NCI-H226 (cell line): Measurements from ENCODE around the gene CBX8.

ENCODE experiments used
- DNase-seq: peaks from one replicate; pipeline ENCODE4 v3.0.0-alpha.2; 2015

CBX8 gene

DNA sequence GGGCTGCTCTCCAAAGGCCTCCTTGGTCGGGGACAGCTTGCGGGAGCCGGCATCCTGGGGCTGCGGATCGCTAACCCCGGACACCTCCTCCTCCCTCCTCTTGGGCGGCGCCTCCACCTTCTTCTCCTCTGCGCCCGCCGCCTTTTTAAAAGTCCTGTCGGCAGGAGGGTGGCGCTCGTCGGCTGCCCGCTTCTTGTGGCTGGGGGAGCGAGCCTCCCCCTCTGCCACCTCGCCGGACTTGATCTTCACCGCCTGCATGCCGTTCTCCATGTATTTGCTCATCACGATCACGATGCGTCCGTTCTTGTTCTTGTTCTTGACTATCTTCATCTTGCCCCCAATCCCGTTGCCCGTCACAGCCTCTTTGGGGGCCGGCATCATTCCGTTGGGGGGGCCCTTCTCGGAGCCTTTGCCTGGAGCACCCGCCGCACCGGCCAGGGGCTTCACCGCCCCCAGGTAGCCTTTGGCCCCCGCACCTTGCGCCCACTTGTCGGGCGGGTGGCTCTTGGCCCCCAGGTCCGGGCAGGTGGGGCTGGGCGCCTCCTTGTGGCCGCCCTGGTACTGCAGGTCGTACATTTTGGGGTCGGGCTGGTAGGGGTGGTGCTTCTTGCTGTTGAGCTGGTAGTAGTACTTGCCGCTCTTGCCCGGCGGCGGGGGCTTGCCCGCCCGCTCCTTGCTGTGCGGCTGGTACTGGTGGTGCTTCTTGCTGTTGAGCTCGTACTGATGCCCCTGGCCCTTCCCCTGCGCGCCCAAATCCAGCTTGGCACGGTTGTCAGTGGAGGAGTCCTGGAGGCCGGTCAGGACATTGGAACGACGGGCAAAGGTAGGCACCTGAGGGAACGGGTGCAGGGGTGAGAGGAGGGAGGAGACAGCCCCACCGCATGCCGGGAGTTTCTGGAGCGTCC is 37.9 kb upstream of the CBX8 start:
- DNase-seq, result no peak

DNA sequence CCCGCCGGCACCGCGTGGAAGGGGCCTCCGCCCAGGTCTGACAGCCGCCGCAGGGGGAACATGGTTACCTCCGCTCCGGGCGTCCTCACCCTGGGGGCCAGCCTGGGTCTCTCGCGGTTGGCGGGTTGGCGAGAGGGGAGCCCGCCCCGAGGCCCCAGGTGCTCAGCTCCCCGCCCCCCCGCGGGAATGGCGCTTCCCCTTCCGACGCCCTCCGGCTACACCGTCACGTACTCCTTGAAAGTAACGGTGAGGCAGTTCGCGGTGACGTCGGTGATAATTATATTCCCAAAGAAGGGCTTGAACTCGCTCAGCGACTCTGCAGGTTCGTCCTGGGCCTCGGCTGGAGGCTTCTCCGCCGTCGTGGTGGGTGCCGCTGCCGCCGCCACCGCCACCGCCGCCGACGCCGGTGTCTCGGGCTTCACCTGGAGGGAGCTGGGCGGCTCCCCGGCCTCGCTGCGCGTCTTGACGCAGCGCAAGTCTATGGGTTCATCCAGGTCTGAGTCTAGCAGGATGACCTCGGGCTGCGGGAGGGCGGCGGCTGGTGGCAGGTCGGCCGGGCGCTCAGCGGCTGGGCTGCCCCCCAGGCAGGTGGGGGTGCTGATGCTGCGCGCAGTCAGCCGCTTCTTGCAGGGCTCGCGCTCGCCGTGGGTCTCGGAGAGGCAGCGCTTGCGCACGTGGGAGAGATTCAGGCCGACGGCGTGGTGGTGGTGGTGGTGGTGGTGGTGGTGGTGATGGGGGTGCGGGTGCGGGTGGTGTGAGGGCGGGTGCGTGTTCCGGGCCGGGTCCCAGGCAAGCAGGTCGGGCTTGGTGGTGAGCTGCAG is 37.1 kb upstream of the CBX8 start:
- no peak for DNase-seq

DNA sequence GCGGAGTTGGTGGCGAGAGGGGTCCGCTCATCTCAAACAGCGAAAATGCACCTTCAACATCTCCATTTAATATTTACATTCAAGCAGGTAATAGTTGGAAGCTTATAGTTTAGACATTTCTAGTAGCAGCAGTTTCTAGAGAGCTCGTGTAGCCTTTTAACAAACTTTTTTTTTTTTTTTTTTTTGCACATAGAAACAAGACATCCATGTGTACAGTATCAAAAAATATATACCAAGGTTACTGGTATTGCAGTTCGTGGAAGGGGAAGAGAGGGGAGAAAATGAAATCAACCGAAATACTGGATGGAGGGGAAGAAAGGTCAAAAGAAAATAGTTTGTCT is 36.2 kb upstream of the CBX8 start:
- DNase-seq, result no peak

DNA sequence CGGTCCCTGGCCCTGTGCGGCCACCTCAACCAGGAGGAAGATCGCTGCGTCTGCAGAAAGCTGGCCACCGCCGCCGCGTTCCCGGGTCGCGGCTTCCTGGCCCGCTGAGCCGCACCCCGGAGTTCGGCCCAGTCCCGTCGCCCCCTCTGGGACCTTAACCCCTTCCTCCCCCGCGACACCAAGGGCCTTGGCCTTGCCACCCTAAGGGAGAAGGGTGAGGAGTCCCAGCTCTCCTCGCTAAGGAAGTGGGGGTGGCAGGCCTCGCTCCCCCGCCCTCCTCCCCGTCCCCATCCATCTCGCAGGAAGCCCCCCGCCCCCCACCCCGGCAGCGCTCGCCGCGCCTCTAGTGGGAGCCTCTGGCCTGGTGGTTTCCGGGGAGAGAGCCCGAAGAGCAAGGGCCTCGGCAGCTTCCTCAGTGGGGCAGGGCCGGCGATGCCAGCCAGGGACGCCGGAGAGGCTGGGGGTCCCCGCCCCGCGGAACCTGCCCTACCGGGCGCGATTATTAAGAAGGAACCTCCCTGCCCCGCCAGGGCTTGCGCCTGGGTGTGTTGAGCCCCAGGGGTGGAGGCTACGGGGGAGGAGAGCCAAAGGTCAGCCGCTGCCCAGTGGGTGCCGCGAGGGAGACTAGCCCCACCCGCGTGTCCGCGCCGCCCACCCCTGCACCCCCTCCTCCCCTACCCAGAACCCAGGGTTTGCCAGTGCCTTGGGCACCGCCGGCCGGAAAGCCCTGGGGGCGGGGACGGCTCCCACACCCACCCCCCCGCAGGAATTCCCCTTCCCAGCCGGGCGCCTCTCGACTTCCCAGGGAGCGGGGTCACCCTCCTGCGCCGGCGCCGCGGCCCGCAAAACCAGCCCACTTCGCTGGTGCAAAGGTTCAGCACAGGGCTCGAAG is 35.6 kb upstream of the CBX8 start:
- DNase-seq, result peak; percentile 84

DNA sequence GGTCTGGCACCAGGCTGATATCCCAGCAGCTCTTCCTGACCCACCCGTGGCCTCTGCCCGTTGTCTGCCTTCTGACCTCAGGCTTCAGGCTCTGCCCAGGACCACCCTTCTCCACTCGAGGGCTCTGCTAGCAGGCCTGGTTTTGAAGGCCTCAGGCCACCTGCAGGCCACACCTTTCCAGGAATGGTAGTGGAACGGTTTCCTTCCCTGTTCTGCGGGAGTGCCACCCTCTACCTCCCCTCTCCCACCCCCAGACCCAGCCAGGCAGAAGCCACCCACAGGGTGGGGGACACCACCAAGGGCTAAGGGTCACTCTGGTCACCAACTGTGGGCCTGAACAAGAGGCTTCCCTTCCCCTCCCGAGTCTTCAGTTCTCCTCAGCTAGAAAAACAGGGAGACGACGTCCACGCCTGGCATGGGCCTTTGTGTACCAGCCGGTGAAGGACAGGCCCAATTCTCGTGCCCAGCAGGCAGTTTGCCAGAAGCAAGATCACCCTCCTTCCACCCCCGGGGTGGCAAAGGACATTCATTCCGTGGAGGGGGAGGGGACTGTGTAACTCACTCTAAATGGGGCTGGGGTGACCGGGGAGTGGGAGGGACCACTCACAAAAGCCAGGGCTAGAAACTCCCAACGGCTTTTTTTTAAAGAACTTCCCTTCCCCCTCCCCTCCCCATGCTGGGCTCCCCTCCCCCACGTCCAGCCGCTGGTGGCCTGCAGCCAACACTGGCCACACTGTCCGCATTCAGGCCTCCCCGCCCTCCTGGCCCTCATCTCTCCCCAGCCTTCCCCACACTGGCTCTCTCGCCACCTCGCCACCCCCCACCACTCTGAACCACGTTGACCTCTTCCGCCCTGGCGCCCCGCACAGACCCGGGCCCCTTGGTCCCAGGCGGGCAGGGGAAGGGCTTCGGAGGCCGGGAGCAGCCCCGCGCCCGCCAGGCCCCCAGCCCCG is 34.7 kb upstream of the CBX8 start:
- DNase-seq, result peak; percentile 31

DNA sequence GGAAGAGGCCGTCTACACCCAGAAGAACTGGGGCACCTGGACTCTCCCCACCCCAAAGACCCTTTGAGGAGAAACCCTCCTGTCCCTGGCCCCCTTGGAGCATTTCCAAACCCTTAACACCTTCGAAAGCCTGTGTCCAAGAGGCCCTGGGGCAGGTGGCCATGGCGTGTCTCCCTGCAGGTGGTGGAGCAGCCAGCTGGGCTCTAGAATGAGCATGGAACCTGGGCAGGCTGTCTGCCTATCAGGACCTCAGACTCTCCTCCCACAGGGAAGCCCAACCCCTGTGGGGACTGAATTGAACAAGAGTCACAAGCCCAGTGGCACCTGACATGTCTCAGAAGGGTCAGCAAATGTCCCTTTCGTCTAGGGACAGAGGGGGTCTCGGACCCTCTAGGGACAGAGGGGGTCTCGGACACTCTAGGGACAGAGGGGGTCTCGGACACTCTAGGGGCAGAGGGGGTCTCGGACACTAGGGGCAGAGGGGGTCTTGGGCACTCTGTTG is 33.9 kb upstream of the CBX8 start:
- DNase-seq, result no peak

DNA sequence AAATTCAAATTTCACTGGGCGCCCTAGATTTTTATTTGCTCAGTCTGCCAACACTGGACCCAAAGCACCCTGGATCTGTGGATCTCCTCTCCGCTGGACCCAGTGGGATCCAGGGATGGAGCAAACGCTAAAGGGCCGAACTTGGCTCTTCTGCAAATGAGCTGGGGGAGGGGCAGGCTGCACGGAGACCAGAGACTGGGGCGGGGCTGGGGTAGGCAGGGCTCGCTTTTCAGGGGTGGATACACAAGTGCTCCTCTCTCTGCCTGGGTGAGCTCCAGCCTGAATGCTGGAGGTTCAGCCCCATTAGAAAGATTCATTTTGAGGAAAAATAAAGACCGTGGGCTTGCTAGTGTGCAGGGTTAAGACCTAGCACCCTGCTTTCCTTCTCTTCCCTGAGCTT is 33.4 kb upstream of the CBX8 start:
- DNase-seq, result no peak

DNA sequence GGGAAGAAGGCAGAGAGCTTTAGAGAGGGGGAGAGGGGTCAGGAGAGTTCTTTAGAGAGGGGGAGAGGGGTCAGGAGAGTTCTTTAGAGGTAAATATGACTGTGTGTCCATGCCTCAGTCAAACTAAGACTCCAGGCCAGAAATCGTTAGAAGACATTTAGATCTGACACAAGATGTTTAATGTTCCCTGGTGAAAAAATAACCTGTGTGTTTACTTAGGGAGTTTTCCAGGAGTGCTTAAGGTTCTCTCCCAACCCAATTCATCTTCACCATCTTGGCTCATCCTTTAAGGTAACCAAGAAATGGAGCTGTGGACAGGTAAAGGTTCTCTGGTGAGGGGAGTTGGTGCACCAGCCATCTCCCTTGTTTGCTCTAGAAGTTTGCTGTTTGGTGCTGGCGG is 32.6 kb upstream of the CBX8 start:
- no peak for DNase-seq

DNA sequence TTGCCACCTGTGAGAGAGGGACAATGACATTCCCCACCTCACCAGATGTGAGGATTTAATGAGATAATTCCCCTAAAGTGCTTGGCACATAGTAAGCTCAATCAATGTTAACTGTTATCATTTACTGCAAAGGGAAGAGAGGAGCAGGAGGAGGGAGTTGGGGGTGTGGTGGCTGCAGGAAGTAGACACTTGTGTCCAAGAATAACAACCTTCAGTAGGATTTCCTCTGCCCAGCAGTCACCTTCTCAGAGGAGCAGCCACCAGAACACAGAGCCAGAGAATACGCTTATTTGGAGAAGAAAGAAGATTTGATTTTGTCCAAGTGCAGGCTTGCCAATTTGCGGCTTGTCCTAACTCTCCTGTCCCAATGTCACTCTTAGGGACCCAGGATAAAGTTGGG is 32.1 kb upstream of the CBX8 start:
- DNase-seq, result no peak

DNA sequence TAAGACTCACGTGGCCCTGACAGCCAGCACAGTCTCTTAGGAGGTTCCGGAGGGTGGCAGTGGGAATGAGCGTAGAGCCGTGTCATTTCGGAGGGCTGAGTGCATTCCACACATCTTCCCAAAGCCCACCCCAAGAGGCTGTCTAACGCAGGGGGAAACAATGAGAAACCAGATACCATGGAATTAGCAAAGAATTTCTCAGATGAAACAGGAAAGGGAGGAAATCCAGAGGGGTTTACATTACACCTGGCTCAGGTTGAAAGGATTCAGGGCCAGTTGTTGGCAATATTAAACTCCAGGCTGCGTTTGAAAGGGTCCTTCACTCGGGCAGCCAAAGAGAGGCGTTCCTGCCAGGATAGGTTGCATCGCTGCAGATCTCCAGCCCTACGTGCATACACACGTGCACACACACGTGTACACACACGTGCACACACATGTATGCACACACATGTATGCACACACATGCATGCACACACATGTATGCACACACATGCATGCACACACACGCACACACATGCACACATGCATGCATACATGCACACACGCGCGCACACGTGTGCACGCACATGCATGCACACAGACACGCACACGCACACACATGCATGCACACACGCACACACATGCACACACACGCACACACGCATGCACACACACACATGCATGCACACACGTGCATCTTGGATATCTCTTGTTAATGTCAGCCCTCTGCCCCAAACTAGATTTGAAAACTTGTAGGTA is 30.1 kb upstream of the CBX8 start:
- DNase-seq, result no peak

DNA sequence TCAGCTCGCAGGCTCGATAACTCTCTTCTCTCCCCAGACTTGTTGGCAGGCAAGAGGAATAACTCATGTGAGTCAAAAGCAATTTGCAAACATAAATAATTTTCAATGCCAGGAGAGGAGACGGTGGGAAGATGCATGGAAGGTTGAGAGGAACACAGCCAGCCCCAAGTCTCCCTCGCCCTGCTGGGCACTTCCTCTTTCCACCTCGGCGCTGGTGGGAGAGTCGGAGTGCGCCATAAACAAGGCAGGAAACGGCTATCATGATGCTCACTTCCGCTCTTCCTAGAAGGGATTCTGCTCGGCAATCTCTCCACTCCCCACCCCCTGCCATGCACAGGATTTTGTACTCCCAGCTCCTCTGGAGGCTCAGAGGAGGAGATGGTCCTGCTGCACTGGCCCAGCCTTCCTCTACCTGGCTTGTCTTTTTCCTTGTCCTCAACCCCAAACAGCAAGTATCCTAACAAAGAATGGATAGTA is 29.4 kb upstream of the CBX8 start:
- no peak for DNase-seq

DNA sequence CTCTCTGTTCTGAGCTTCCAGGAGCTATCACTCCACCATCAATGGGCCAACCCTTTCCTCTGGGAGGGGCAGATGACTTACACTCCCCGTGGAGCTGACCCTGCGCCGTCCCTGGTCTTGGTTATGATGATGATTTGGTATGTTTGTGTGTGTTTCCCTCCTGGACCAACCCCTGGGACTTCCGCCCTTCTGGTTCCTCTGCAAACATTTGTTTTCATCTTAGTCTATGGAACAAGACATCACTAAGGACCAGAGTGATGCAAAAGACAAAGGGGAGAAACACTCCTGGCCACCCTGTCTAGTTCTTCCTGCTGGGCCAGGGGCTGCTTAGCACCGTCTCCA is 28.7 kb upstream of the CBX8 start:
- no peak for DNase-seq

DNA sequence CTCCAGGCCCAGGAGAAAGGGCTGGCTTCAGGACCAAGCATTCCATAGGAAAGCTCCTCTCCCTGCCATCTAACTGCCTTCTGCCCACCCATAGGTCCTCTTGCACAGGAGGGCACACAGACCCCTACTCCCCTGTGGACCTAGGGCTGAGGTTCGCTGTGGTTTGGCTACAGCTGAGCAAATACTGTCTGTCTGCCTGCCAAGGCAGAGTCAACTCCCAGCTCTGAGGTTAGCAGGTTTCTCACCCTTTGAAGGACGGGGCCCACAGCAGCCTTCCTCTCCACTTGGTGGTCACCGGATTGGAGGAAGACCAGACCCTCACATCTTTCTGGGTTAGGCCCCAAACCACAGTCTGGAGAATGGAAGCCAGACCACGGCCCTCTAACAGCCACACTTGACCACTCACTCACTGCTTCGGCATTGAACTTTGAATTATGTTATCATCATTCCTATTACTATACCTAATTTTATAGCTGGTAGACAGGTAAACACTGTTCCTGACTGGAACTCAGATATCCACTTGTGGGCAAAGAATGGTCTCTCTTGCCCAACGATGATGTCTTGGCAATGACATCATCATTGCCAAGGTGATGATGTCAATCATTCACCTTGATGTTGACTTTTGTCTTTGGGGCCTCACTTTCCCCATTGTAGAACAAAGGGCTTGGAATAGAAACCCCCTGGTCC is 28.2 kb upstream of the CBX8 start:
- no peak for DNase-seq

DNA sequence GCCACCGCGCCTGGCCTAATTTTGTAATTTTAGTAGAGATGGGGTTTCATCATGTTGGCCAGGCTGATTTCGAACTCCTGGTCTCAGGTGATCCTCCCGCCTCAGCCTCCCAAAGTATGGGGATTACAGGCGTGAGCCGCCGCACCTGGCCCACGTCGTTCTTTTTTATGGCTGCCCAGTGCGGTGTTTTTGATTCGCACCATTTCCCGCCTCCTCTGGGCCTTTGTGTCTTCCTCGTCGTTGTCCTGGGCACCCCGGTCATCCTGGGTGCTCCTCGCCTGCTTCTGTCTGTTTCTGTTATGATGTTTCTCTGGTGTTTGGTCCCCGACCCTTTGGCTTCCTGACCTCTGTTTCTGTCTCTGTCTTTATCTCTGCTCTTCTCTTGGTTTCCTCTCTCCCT is 27.4 kb upstream of the CBX8 start:
- DNase-seq, result no peak

DNA sequence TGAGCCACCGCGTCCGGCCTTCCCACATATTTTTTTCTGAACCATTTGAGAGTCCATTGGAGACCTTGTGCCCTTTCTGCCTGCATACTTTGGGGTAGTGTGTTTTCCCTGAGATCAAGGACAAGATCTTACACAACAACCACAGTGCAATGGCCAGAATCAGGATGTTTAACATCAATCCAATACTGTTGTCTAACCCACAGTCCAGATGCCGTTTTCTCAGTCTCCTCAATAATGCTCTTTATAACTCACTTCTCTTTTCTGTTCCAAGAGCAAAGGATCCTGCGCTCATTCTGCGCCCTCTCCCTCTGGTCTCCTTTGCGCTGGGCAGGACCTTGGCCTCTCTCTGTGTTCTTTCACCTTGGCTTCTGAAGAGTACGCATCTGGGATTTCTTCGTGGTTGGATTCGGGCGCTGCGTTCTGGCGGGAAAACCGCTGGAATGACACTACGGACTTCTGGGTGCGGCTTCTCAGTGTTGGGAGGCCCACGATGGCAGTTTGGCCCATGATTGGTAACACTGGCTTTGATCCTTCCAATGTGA is 25.8 kb upstream of the CBX8 start:
- no peak for DNase-seq

DNA sequence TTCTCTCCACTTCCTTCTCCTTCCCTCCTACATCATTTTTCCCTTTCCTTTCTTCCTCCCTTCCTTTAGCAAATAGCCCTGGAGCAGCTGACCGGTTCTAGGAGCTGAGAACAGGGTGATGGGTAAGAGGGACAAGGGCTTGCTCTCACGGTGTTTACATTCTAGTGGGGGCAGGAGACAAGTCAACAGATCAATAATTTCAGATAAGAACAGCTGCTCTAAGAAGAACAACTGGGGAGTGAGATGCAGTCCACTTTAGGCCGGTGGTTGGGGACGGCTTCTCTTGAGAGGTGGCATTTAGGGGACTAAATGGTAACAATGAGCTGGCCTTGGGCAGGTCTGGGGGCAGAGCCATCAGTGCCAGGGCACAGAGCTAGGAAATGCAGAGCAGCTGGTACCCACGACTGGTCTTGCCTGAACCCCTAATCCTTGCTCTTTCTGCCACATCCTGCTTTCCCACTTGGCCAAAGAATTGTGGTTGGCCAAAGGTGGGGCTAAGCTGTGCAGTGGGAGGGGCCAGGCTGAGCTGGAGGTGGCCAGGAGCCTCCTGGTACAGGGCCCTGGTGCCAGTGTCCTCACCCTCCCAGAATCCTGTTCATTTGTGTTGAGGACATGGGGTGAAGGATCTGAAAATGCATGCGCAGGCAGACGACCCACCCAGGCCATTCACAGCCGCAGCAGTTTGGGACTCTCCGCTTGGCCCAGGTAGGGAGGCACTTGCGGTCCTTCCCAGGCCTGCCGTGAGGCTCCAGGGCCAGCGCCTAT is 24.6 kb upstream of the CBX8 start:
- DNase-seq, result no peak

DNA sequence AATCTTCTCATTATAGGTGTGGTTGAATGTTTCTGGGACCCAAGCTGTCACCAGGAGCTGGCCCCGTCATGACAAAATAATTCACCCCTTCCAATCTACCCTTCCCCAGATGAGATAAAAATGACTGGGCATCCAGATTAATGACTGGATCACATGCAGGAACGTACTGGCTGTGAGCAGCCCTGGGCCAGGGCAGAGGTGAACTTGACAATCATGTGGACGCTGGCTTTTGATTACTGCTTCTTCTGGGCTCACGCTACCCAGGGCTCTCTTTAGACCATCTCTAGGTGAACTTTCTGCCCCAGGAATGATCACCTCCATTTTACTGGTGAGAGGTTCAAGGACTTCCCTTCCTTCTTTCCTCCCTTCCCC is 24.1 kb upstream of the CBX8 start:
- no peak for DNase-seq

DNA sequence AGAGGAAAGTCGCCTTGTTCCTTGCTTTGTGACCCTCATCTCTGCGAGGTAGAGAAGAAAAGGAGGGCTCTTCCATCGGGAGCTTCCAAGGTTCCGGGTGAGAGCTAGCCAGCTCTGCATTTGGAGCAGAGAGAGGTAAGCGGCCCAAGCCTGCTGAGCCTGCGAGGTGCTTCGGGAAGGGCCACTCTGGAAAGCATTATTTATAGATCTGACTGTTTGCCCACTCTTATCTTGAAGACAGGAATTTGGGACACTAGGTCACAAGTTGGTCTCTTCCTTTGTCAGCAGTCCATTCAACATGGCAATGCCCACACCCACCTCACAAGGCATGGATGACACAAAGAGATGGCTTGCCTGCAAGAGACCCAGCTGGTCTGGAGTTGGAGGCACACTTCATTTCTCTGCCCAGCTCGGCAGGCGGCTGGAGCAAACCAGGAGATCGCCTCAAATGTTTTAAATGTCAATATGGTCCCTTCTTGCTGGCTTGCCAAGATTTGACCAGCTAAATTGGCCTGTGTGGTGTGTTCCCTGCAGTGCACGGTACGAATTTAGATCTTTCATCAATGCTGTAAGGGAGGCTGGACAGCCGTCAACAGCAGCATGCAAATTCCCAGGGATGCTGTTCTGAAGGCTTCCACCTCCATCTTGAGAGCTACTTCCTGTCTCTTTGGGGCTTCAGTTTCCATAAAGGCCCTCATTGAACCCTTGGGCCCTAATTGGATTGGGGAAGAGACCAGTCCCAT is 22.8 kb upstream of the CBX8 start:
- DNase-seq, result no peak

DNA sequence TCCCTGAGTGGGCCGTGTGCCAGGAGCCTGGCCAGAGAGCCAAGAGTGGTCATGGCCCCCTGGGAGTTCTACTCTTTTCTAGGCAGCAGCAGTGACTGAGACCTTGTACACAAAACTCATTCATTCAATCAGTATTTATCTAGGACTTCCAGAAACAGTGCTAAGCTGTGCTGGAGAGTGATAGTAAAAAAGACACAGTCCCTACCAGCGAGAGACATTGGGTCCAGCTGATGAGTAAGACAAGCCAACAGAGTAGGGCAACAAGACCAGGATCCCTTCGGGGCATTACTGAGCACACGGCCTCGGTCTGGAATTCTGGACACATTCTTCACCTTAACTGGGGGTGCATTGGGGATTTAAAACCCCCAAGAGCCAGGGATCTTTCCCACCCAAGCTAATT is 22.2 kb upstream of the CBX8 start:
- DNase-seq, result no peak
